Skeletal muscle cell (primary cell): Measurements from ENCODE around the gene ITGB2.

ENCODE experiments used
- DNase-seq: peaks from one replicate; pipeline ENCODE4 v3.0.0-alpha.2; 2010; ENCODE audit warnings: low read depth
- H3K4me3 ChIP-seq: 2 replicates; pipeline ENCODE4 v1.5.1; 2011; ENCODE audit warnings: low read depth, mild to moderate bottlenecking, control low read depth, low read length, moderate library complexity

Gene ITGB2

DNA sequence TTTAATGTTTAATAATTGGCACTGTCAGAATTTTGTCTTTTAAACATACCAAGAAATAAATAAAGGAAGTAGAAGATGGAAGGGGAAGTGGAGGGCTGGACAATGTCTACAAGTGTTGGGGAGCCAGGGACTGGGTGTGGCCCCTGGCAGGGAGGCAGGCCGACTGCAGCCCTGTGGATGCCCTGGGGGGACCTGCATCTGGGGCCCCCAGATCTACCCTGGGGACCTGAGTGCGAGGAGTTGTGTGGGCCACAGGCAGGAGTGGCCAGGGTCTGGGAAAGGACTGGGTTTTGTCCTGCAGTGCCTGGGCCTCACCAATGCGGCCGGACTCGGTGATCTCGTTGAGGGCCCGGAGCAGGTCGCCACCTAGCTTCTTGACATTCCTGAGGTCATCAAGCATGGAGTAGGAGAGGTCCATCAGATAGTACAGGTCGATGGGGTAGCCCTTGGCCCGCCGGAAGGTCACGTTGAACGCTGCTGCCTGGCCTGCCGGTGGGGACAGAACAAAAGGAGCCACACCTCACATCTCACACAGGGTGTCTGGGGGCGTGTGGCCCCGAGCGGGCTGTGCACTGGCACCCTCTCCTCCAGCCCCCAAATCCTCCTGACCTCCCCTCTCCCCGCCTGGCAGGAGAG is 17.5 kb downstream of the ITGB2 start:
- DNase-seq: no peak
- no peak overlapping the region for H3K4me3 ChIP-seq

DNA sequence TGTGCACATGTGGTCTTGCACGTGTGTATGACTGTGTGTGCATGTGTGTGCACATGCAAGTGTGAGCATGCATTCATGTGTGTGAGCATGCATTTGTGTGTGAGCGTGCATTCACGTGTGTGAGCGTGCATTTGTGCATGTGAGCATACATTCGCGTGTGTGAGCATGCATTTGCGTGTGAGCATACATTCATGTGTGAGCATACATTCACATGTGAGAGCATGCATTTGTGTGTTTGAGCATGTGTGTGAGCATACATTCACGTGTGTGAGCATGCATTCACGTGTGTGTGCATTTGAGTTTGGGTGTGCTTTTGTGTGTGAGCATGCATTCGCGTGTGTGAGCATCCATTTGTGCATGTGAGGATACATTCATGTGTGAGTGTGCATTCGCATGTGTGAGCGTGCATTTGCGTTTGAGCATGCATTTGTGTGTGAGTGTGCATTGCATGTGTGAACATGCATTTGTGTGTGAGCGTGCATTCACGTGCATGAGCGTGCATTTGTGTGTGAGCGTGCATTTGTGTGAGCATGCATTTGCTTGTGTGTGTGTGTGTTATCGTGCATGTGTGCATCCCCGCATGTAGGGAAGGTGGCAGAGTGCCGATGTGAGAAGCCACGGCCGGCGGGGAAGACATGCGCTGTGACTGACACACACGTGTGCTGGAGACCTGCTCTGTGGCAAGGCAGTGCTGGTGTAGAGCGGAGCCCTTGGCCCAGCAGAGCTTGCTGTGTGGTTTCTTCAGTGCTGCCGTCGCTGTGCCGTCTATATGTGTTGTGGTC is 18.2 kb downstream of the ITGB2 start:
- no peak overlapping the region for H3K4me3 ChIP-seq
- DNase-seq: no peak

DNA sequence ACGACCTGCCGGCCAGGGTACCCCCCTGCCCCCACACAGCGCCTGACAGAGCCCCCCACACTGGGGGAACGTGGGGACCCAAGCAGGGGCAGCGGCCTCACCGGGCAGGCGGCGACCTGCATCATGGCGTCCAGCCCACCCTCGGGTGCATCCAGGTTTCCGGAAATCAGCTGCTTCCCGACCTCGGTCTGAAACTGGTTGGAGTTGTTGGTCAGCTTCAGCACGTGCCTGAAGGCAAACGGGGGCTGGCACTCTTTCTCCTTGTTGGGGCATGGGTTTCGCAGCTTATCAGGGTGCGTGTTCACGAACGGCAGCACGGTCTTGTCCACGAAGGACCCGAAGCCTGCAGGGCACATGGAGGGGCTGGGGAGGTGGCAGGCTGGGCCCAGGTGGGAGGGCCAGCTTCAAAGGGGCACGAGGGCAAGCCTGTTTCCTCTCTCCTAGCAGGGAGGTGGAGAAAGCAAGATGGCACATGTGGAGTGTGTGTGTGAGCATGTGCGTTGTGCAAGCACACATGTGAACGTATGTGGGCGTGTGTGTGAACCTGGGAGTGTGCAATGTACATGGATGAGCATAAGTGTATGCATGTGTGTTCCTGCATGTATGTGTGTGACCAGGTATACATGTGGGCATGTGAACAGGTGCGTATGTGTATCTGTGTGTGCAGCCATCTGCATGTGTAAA is 19.2 kb downstream of the ITGB2 start:
- no peak for DNase-seq
- no peak overlapping the region for H3K4me3 ChIP-seq

DNA sequence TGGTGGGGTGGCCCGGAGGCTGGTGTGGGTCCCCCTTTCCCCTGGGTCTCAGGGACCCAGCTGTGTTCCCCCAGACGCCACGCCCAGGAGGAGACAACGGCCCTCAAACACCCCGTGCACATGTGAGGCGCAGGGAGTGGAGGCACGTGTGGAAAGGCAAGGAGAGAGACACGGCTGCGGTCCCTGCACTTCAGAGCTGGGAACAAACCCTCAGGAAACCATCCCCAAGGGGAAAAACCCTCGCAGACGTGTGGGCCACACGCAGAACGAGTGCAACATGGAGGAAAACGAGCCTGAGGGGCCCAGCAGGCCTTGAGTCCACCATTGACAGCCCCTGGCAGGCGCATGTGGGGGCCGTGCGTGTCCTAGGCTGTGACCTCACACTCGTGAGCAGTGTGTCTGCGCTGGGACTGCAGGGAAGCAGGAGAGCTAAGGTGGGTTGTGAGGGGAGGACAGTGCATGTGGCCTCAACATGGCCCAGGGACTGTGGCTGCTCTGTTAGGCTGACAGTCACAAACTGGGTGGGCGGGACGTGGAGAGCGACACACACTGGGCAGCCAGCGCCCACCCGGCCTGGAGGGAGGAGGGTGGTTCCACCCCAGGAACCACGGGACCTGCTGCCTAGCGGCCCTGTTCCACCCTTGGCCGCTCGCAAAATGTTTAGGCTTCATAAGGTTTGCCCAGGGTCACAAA is 20.0 kb downstream of the ITGB2 start:
- H3K4me3 ChIP-seq: no peak overlapping the region
- DNase-seq: no peak

DNA sequence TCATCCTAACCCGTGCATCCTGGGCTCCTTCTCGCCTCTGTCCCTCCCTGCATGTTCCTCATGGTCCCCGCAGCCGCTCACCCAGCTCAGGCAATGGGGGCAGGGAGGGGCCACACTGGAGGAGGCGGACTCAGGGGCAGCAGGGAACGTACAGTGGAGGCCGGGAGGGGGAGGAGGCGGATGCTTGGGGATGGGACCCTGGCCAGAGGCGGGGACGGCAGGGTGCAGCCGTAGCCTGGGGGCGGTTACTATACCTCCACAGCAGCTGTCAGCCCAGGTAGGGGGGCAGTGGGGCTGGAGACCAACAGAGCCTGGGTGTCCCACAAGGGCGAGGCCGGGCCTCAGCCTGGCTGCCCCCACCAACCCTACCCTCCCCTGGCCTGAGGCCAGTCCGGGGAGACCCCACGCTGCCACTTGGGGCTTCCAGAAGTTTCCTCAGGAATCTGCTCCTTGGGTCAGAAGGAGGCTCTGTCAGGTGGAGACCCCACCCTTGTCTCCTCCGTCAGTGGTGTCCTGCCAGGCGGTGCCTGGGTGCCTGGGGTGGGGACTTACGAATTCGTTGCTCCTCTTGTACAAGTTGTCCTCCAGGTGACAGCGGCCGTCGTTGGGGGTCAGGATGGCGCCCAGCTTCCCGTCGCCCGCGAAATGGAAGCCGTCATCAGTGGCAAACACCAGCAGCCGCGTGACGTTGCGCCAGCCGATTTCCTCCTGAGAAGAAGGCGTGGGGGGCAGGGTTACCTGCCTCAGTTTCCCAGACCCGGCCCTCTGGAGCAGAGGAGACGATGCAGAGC is 20.7 kb downstream of the ITGB2 start:
- no peak for DNase-seq
- H3K4me3 ChIP-seq: no peak overlapping the region

DNA sequence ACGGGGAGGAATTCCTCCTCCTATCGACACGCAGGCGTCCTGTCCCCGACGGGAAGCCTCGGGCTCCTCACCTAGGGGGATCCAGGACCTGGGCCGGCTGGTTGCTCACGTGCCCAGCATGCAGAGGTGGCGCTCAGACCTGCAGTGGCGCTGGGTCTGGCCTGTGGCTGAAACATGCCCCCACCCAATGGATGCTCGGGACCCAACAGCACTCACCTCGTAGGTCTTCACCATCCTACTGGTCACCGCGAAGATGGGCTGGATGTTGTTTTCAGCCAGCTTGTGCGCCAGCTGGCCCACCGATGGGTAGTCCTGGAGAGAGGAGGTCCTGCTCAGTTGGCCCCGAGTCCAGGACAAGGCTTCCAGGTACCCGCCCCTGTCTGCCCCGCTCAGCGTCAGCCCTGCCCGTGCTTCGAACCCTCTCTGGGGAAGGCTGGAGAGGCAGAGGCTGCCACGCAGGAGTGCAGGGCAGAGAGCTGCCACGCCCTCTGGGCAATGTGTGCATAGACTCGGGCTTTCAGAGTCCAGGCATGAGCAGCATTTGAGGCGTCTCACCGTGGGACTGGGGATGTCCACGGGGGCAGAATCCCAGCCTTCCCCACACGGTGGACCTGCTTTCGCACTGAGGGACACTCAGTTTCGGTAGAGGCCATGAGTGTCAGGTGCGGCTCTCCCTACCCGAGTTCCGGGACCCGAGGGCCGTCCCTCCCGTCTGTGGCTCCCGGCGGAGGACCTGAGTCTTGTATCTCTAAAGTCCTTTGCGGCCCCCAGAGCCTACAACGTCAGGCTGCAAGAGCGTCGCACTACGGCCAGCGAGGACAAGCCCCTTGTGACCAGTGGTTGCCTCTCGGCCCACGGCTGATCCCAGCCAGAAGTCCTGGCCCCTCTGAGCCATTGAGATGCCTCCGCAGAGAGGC is 21.6 kb downstream of the ITGB2 start:
- H3K4me3 ChIP-seq: no peak overlapping the region
- no peak for DNase-seq

DNA sequence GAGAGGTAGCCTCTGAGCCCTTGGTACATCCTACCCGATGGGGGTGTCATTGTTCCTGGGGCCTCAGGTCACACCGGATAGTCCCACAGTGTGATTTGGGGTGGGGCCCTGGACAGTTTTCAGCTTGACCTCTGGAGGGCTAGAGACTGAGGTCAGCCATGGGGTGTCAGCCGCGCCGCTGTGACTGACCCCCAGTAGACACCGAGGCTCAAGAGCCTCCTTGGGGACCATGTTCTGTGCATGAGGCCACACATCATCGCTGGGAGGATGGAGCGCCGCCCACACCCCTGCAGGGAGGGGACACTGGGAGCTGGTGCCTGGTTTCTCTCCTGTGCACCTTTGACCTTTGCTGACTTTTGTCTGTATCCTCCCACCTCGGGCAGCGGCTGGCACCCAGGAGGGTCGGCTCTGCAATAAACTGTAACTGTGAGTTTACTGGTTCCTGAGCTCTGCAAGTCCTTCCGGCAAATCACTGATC is 22.6 kb downstream of the ITGB2 start:
- no peak overlapping the region for H3K4me3 ChIP-seq

DNA sequence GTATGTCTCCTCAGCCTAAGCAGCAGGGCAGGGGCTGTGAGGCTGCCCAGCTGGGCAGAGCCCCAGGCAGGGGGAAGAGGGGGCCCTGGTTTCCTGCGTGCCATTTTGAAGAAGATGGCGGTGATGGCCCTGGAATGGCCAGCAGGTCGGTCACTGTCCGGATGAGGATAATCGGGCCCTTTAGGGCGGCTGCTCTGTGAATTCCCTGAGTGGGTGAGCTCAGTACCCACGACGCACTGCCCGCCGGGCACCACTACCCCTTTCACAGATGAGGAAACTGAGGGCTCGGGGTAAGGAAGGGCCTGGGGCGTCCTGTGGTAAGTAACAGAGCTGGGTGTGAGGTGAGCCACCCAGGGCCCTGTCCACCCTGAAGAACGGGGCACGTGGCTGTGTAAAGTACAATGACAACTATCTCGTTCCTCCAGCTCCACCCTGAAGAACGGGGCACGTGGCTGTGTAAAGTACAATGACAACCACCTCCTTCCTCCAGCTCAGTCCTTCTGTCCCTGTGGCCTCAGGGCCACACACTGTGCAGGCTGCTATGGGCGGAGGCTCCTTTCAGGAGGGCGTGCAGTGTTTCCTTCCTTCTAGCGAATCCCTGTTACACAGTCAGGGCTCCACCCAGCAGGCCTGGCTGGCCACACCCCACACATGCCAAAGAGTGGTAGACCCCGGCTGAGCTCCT is 23.2 kb downstream of the ITGB2 start:
- no peak overlapping the region for H3K4me3 ChIP-seq
- DNase-seq: no peak

More for the DNA sequence above, 22.6 kb downstream of the ITGB2 start:
- DNase-seq: no peak

DNA sequence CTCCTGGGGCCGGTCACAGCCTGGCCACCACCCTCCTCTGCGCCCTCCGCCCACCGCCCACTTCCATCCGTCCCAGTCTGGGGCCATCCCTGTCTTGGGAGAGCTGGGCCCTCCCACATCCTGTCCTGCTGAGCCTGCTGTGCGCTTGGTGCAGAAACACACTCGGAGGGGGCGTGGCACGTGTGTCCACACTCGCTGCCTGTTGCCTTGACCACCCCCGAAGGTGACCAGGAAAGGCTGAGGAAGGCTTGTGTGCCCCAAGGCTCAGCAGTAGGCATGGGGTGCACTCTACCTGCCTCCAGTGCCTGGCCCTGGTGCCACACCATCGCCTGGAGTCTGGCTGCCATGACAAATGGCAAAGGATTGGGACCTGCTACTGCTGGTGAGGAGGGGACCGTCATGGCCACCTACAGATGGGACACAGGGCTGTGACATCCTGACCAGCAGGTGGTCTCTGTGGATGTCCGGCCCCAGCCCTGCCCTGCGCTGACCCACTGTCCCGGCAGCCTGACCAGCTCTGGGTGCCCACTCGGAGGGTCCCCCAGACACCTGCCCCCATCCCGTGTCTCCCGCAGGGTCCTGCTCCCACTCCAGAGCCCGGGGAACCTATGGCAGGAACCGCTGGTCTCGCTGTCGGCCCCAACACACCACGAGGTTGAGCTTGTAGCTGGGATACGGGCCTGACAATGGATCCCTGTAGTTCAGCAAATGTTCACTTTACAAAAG is 24.0 kb downstream of the ITGB2 start:
- DNase-seq: no peak

DNA sequence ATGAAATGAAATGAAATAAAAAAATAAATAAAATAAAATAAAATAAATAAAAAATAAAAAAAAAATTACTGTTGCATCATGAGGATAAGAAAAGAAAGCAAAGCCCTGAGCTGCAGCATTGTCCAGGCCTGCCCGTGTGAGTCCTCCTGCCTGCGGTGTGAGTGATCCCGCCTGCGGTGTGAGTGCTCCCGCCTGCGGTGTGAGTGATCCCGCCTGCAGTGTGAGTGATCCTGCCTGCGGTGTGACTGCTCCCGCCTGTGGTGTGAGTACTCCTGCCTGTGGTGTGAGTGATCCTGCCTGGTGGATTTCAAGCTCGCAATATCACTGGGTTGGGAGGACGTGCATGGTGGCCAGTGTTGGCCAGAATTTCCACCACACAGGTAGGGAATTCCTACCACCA is 24.8 kb downstream of the ITGB2 start:
- DNase-seq: no peak
- no peak overlapping the region for H3K4me3 ChIP-seq

More for the DNA sequence above, 24.0 kb downstream of the ITGB2 start:
- H3K4me3 ChIP-seq: no peak overlapping the region

DNA sequence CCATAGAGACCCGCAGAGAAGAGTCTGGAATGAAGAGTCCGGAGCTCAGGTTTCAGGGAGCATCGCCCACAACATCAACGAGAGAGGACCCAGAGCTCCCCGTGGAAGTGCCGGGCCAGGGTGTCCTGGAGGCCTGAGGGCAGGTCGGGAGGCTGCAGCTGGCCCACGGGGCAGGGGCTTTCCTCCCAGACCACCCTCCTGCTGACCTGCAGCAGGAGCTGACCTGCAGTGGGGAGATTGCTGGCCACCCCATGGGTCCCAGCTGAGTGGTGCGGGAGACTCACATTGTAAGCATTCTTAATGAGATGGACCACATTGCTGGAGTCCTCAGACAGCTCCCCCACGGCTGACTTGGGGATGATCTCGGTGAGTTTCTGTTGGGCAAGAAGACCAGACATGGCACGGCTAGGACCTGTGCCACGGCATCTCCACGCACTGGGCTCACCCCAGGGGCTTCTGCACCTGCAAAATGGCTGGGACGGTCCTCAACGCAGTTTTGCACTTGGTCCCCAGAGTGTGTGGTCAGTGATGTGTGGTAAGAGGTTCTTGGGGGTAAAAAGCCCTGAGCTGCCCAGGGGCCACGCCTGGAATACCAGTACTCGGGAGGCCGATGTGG is 25.9 kb downstream of the ITGB2 start:
- no peak for DNase-seq
- no peak overlapping the region for H3K4me3 ChIP-seq

DNA sequence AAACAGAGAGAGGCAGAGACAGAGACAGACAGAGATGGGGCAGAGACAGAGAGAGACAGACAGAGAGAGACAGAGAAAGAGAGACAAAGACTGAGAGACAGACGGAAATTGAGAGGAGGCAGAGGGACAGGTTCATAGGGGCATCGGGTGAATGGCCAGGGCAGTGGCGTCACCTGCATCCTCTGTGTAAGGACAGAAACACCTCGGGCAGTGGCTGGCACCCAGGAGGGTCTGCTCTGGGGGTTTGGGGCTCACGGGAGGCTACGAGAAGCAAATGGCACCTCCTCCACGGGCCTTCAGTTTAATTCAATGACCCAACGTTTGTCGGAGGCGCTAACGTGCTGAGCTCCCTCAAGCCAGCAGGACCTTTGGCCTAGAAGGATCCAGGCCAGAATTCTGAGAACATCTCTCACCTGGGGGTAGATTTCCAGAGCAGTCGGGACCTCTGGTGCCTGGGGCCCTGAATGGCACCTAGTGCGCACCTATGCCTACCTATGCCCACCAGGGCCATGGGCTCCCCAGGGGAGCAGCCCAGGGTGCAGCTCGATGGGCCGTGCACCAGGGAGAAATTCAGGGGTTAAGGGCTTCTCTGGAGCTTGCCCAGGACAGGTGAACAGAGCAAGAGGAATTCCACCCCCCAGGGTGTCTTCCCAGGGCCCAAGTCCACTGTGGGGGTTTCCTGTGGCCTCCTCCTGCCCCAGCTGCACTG is 26.6 kb downstream of the ITGB2 start:
- no peak for DNase-seq
- no peak overlapping the region for H3K4me3 ChIP-seq

DNA sequence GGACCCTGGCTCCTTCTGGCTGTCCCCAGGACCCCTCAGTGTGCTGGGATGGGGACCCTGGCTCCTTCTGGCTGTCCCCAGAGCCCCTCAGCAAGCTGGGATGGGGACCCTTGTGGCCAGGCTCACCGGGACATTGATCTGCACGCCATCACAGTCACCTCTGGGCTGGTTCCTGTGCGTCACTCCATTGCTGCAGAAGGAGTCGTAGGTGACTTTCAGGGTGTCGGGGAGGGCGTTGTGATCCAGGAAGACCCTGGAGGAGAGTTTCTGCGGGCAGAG is 27.5 kb downstream of the ITGB2 start:
- no peak overlapping the region for H3K4me3 ChIP-seq
- DNase-seq: no peak

DNA sequence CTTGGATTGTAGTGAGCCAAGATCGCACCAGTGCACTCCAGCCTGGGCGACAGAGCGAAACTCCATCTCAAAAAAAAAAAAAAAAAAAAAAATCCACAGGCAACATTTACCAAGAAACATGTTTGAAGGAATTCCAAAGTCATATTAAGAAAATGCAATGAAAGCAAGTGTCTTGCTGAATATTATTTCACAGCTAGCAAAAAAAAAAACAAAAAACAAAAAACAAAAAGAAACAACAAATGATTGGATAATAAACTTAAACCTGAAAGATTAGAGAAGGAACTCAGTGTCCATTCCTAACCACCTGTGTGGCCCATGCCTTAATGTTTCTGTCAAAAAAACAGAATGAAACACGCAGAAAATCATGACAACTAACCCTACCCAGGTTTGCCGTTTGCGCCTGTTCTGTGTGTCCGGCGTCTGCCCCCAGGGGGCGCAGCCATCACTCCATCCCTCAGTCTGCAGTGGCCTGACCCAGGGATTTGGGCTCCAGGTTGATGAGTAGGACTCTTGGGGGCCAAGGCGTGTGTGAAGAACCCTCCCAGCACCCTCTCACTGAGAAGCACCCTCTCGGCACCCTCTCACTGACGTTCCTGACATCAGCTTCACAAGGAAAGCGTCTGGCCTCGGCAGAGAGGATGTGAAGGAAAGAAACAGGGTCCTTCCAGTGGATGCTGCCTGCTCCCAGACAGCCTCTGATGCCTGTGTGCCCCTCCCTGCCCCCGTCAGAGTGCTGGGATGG is 28.0 kb downstream of the ITGB2 start:
- DNase-seq: no peak

DNA sequence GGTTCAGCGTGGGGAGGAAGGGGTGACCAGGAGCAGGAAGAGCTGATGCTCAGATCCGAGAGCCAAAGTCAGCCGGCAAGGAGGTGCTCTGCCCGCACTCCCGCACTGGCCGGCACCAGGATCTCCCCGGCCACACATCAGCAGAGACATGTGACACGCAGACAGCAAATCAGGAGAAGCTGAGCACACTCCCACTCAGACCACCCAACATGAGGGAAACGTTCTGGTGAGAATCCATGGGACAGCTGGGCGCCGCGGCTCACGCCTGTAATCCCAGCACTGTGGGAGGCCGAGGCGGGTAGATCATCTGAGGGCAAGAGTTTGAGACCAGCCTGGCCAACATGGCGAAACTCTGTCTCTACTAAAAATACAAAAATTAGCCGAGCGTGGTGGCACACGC is 28.6 kb downstream of the ITGB2 start:
- H3K4me3 ChIP-seq: no peak overlapping the region
- DNase-seq: no peak

More for the DNA sequence above, 28.0 kb downstream of the ITGB2 start:
- no peak overlapping the region for H3K4me3 ChIP-seq

DNA sequence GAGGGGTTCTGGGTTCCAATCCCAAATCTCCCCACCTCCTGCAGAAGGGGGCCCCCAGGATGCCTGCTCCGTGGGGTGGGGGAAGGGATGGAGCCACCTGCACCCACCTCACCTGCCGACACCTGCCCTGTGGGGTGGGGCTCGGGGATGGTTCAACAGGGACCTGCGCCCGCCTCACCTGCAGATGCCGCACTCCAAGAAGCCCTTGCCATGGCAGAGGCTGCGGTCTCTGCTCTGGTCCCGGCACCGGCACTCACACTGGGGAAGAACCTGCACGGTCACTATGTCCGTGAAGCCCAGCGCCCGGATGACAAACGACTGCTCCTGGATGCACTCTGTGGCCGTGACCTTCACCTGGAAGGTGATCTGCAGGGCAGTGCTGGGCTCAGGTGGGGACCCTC is 29.1 kb downstream of the ITGB2 start:
- H3K4me3 ChIP-seq: no peak overlapping the region

More for the DNA sequence above, 29.1 kb downstream of the ITGB2 start:
- no peak for DNase-seq
